Endothelial cell of umbilical vein (primary cell): ENCODE results near the gene F8A2.

ENCODE experiments used
- CTCF ChIP-seq, 2 donors: IDR thresholded peaks; 1 replicate in 1 of 2; 2 replicates in 1 of 2; pipeline ENCODE4 v1.5.1; 2011; ENCODE audit warnings: low read length in 2 of 2, mild to moderate bottlenecking in 2 of 2, moderate library complexity in 2 of 2, control low read depth in 1 of 2, inconsistent platforms in 1 of 2, low read depth in 1 of 2; ENCODE audit not compliant: insufficient read depth in 1 of 2; ENCODE audit errors: extremely low read depth in 1 of 2
- EZH2 ChIP-seq: IDR thresholded peaks from 2 replicates; pipeline ENCODE4 v1.6.1; 2012; ENCODE audit warnings: borderline replicate concordance, low read depth, mild to moderate bottlenecking, moderate library complexity, low read length, inconsistent platforms; ENCODE audit not compliant: severe bottlenecking
- FOS ChIP-seq: IDR thresholded peaks from 2 replicates; pipeline ENCODE4 v1.6.1; 2011; ENCODE audit warnings: mild to moderate bottlenecking, low read length, moderate library complexity, borderline replicate concordance; ENCODE audit not compliant: insufficient read depth
- GATA2 ChIP-seq: IDR thresholded peaks from 2 replicates; pipeline ENCODE4 v1.7.0; 2011; ENCODE audit warnings: low read depth, mild to moderate bottlenecking, moderate library complexity, mixed read lengths, low read length; ENCODE audit not compliant: insufficient read length, insufficient read depth
- JUN ChIP-seq: IDR thresholded peaks from 2 replicates; pipeline ENCODE4 v1.6.1; 2011; ENCODE audit warnings: borderline replicate concordance, low read depth; ENCODE audit not compliant: insufficient read length, insufficient read depth
- MAX ChIP-seq: IDR thresholded peaks from 2 replicates; pipeline ENCODE4 v1.6.1; 2011; ENCODE audit not compliant: insufficient read depth, insufficient read length
- POLR2A ChIP-seq: IDR thresholded peaks from 2 replicates; pipeline ENCODE4 v1.6.1; 2012; ENCODE audit warnings: low read depth, mild to moderate bottlenecking, control low read depth, low read length
- POLR2AphosphoS5 ChIP-seq: IDR thresholded peaks from 2 replicates; pipeline ENCODE4 v1.6.1; 2012; ENCODE audit warnings: low read depth, mild to moderate bottlenecking, control low read depth, low read length, moderate library complexity; ENCODE audit not compliant: insufficient read depth

GRCh38 chrX:155334486-155335336, 47.2 kb upstream of the F8A2 start, which contains the start of gene CLIC2:
- no peak for TF ChIP-seq CTCF (IDR thresholded peaks at IDR 0.05; ENCODE audit: extremely low read depth in 1 of 2, insufficient read depth in 1 of 2, low read depth in 1 of 2, low read length in 2 of 2)
- no peak for TF ChIP-seq POLR2A
- TF ChIP-seq POLR2AphosphoS5 = no peak
- TF ChIP-seq EZH2 = no peak
- no peak for TF ChIP-seq JUN
- TF ChIP-seq MAX = no peak
- TF ChIP-seq FOS = no peak
- TF ChIP-seq GATA2 = no peak
